Ishikawa (cell line): ENCODE measurements around the gene AZU1.

Experiments used
- CEBPB ChIP-seq: IDR thresholded peaks from 2 replicates; pipeline ENCODE4 v1.6.1; 2012
- CREB1 ChIP-seq: IDR thresholded peaks from 2 replicates; pipeline ENCODE4 v1.6.1; 2012; ENCODE audit warnings: low read depth
- EGR1 ChIP-seq: IDR thresholded peaks from 2 replicates; pipeline ENCODE4 v1.6.1; 2012
- EP300 ChIP-seq: IDR thresholded peaks from 2 replicates; pipeline ENCODE4 v1.6.1; 2012; ENCODE audit warnings: borderline replicate concordance
- FOXM1 ChIP-seq: IDR thresholded peaks from 2 replicates; pipeline ENCODE4 v1.6.1; 2012; ENCODE audit warnings: low read depth, borderline replicate concordance
- NFIC ChIP-seq: IDR thresholded peaks from 2 replicates; pipeline ENCODE4 v1.6.1; 2012
- RAD21 ChIP-seq: IDR thresholded peaks from 2 replicates; pipeline ENCODE4 v1.6.1; 2012; ENCODE audit warnings: low read depth
- TAF1 ChIP-seq: IDR thresholded peaks from 2 replicates; pipeline ENCODE4 v1.6.1; 2012; ENCODE audit warnings: low read depth, mild to moderate bottlenecking
- TCF12 ChIP-seq: IDR thresholded peaks from 2 replicates; pipeline ENCODE4 v1.6.1; 2012; ENCODE audit warnings: low read depth
- TEAD4 ChIP-seq: IDR thresholded peaks from 2 replicates; pipeline ENCODE4 v1.6.1; 2012
- YY1 ChIP-seq: IDR thresholded peaks from 2 replicates; pipeline ENCODE4 v1.6.1; 2012; ENCODE audit warnings: low read depth
- ZBTB7A ChIP-seq: IDR thresholded peaks from 2 replicates; pipeline ENCODE4 v1.6.1; 2012; ENCODE audit warnings: low read depth
- TF ChIP-seq, protein P1 (sequence below): IDR thresholded peaks from 2 replicates; pipeline ENCODE4 v1.6.1; 2012; ENCODE audit warnings: low read depth, mild to moderate bottlenecking
- TF ChIP-seq, protein P2 (sequence below): IDR thresholded peaks from 2 replicates; pipeline ENCODE4 v1.6.1; 2012
- TF ChIP-seq, protein P3 (sequence below): IDR thresholded peaks from 2 replicates; pipeline ENCODE4 v1.6.1; 2012

Gene AZU1

DNA sequence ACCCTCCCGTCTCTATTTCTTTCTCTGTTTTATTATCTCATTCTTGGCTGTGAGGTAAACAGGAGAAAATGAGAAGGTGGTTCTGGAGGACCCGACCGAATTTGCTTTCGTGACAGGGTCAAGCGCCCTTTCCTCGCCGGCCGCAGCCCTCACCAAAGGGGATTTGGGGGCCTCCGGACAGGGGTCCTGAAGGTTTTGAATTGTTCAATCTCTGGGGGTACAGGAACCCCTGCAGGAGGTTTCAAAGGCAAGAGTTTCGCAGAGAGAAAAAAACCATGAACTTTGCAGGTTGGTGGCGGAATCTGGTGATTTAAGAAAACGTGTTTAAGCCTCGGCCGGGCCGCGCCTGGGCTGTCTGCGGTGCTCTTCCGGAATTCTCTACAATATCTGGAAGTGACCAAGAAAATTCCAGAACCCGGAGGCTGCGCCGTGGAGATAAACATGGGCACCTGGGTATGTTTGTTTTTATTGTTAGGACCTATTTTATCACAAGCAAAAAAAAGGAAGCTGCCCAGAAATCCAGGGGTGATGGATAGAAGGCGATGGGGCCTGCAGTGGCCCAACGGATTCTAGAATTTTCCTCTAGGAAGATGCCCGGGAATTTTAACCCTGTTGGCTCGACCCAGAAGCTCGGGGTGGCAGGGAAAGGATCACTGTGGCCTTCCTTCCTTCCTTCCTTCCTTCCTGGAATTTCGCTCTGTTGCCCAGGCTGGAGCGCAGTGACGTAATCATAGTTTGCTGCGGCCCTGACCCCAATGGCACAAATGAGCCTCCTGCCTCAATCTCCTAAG lies 44.6 kb upstream of the AZU1 start:
- TF ChIP-seq, protein P1, sequence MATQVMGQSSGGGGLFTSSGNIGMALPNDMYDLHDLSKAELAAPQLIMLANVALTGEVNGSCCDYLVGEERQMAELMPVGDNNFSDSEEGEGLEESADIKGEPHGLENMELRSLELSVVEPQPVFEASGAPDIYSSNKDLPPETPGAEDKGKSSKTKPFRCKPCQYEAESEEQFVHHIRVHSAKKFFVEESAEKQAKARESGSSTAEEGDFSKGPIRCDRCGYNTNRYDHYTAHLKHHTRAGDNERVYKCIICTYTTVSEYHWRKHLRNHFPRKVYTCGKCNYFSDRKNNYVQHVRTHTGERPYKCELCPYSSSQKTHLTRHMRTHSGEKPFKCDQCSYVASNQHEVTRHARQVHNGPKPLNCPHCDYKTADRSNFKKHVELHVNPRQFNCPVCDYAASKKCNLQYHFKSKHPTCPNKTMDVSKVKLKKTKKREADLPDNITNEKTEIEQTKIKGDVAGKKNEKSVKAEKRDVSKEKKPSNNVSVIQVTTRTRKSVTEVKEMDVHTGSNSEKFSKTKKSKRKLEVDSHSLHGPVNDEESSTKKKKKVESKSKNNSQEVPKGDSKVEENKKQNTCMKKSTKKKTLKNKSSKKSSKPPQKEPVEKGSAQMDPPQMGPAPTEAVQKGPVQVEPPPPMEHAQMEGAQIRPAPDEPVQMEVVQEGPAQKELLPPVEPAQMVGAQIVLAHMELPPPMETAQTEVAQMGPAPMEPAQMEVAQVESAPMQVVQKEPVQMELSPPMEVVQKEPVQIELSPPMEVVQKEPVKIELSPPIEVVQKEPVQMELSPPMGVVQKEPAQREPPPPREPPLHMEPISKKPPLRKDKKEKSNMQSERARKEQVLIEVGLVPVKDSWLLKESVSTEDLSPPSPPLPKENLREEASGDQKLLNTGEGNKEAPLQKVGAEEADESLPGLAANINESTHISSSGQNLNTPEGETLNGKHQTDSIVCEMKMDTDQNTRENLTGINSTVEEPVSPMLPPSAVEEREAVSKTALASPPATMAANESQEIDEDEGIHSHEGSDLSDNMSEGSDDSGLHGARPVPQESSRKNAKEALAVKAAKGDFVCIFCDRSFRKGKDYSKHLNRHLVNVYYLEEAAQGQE: no peak
- TF ChIP-seq, protein P2, sequence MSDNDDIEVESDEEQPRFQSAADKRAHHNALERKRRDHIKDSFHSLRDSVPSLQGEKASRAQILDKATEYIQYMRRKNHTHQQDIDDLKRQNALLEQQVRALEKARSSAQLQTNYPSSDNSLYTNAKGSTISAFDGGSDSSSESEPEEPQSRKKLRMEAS: peak; percentile 32; the same call in 1 of the 2 replicates
- TF ChIP-seq NFIC: no peak
- TF ChIP-seq RAD21: no peak
- no peak for TF ChIP-seq CREB1
- TF ChIP-seq FOXM1: peak; percentile 12; the same call in 1 of the 2 replicates

DNA sequence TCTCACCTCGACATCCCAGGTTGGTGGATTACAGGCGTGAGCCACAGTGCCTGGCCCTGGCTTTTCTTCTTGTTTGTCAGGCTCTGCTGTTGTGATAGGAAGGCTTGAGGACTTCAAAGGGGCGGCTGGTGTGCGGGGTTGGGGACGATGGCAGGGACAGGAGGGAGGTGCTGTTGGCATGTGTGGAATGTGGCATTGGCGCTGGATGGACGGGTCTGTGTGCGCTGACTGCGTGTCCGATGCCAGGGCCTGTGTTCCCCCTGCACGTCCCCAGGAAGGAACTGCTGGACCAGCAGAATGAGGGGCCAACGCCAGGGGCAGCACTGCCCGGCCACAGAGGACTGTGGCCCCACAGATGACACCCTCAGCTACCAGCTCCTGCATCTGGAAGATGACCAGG lies 43.1 kb upstream of the AZU1 start:
- TF ChIP-seq, protein P1: no peak
- TF ChIP-seq, protein P3, sequence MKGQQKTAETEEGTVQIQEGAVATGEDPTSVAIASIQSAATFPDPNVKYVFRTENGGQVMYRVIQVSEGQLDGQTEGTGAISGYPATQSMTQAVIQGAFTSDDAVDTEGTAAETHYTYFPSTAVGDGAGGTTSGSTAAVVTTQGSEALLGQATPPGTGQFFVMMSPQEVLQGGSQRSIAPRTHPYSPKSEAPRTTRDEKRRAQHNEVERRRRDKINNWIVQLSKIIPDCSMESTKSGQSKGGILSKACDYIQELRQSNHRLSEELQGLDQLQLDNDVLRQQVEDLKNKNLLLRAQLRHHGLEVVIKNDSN: no peak
- TF ChIP-seq CEBPB (no peak), TCF12 (0 out of 2 replicates have a peak, but pooled peaks have one; percentile 32), TEAD4 (peak; percentile 86), RAD21 (no peak)
- TF ChIP-seq, protein P2: peak; percentile 26; the same call in 1 of the 2 replicates

DNA sequence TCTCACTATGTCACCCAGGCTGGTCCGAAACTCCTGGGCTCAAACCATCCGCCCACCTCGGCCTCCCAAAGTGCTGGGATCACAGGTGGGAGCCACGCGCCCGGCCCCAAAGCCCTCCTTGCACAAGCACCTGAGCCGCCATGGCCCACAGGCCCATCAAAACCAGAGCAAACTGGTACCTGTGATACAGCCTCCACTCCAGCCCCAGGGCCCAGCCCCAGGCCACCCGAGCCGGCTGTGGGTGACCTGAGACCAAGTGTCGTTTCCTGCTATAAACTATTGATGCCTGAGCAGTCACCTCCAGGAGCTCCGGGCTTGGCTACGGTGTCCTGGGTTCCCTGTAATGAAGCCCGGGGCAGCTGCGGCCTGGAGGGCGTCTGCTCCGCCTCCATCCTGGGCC lies 40.1 kb upstream of the AZU1 start:
- TF ChIP-seq EGR1 (no peak), ZBTB7A (no peak), TCF12 (no peak), TAF1 (no peak), EP300 (no peak), TEAD4 (no peak), FOXM1 (no peak), RAD21 (no peak), NFIC (no peak), CREB1 (no peak), CEBPB (no peak), YY1 (no peak)
- TF ChIP-seq, protein P3: no peak
- TF ChIP-seq, protein P2: no peak
- TF ChIP-seq, protein P1: no peak

DNA sequence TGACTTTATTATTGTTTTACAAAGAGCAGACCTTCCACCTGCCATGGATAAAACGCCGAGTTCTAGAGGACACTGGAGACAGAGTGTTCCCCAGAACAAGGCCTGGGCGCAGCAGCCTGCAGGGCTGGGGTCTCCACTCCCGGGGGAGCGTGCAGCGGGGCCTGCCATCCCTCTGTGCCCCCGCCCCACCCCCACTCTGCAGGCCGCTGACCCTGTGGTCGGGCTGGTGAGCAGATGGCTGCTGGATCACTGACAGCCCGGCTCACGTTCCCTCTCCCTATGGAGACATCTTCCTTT lies 39.0 kb upstream of the AZU1 start:
- TF ChIP-seq FOXM1 (no peak), ZBTB7A (no peak), YY1 (no peak), RAD21 (no peak), TEAD4 (no peak), TAF1 (no peak), EP300 (no peak), CREB1 (no peak)
- TF ChIP-seq, protein P3: no peak
- TF ChIP-seq, protein P2: no peak
